ENCODE results near the gene ARID3A. TPM values are rescaled to one million over a fixed set of nuclear protein-coding genes. Genes with fewer than 3 reads are reported as not detected.

The ARID3A gene
- total and polyA plus RNA-seq, 2 of the 13 experiments (the other 11 are each of a cell fraction or from before 2014, with no cell fraction given) = 71.3 to 77.9 TPM

GRCh38 chr19:913080-913748 is 12.6 kb upstream of the ARID3A start, which contains the start of gene R3HDM4:
TSS of gene R3HDM4 (minus strand) at chr19:913219. CDS start at chr19:913157, 62 bp downstream.
- DNase-seq (ENCODE audit: low spot score) (no peak), ATAC-seq (peak; percentile 52), FAIRE-seq (no peak)
- H3K4me2 ChIP-seq (ENCODE audit: low read depth, low read length) = peak within 1 kb of the TSS; percentile 88
- ChIA-PET CTCF (ENCODE audit: low intra/inter-chr PET ratio, low total read pairs) (no interaction called here), POLR2A (no interaction called here)
- H3K9ac ChIP-seq (ENCODE audit: insufficient read depth, low read depth, low read length) = peak within 1 kb of the TSS; percentile 75
- peaks cover 38% of the 10 kb centered on the region for H3K4me1 ChIP-seq (ENCODE audit: insufficient read depth, low read length)
- in situ Hi-C loops (cut with HindIII; ENCODE audit: extremely low pct_ligation_motif_present, low pct_unique_long_range_greater_than_20kb) (no loop called here), intact Hi-C loops (cut with micrococcal nuclease; ENCODE audit: unreplicated experiment) (no loop called here)
- no peaks in the 10 kb centered on the region; the same call in 1 of the 2 replicates for H4K20me1 ChIP-seq (ENCODE audit: insufficient read depth, low read length)
- peak within 1 kb of the TSS; percentile 47 for H3K27ac ChIP-seq (ENCODE audit: extremely low read length, insufficient read depth, low read length)
- 3% methylated on average over 12 of the region's 76 CpGs for WGBS (ENCODE audit: low lambda C conversion rate)
- H3K4me3 ChIP-seq (replicated peaks in 1 of 3; ENCODE audit: insufficient read depth in 1 of 3, low read depth in 2 of 3, low read length in 3 of 3) = peak within 1 kb of the TSS; percentile 86 to 97 (median 90)
- no peak within 1 kb of the TSS for H2AFZ ChIP-seq (ENCODE audit: low read length)
- H3K36me3 ChIP-seq (replicated peaks in 1 of 2; ENCODE audit: control insufficient read depth in 1 of 2, insufficient read depth in 2 of 2, low read length in 2 of 2) = no peaks in the 10 kb centered on the region
- no peaks in the 10 kb centered on the region for H3K9me3 ChIP-seq (ENCODE audit: low read length)
- no TSS peak for BruUV-seq (replicated peaks)
- no peaks in the 10 kb centered on the region; a peak in 1 of 5 replicates for H3K27me3 ChIP-seq (ENCODE audit: control insufficient read depth in 1 of 2, insufficient read depth in 2 of 2, low read length in 2 of 2)
- H3K79me2 ChIP-seq (ENCODE audit: insufficient read depth, low read length) = peaks cover 16% of the 10 kb centered on the region
- peak; percentile 9; the same call in 1 of the 2 replicates for TF ChIP-seq KDM2A (CRISPR knock-in tag; IDR thresholded peaks at IDR 0.05; ENCODE audit: borderline replicate concordance, low read depth)
- TF ChIP-seq ZNF17 (CRISPR knock-in tag; IDR thresholded peaks at IDR 0.05) = no peak
- no peak for TF ChIP-seq SSRP1 (CRISPR knock-in tag; IDR thresholded peaks at IDR 0.05)
- peak; percentile 51; the same call in 1 of the 2 replicates for TF ChIP-seq MTA1 (CRISPR knock-in tag; IDR thresholded peaks at IDR 0.05; ENCODE audit: borderline replicate concordance)
- TF ChIP-seq ZNF343 (CRISPR knock-in tag; IDR thresholded peaks at IDR 0.05) = 0 out of 2 replicates have a peak, but pooled peaks have one; percentile 20
- peak; percentile 85 for TF ChIP-seq PRDM15 (CRISPR knock-in tag; IDR thresholded peaks at IDR 0.05)
- no peak for TF ChIP-seq ZMYM4 (CRISPR knock-in tag; IDR thresholded peaks at IDR 0.05)
- 0 out of 2 replicates have a peak, but pooled peaks have one; percentile 36 for TF ChIP-seq ZNF275 (CRISPR knock-in tag; IDR thresholded peaks at IDR 0.05; ENCODE audit: borderline replicate concordance)
- no peak for TF ChIP-seq TGIF2 (CRISPR knock-in tag; IDR thresholded peaks at IDR 0.05)
- TF ChIP-seq POLR2G (IDR thresholded peaks at IDR 0.05; ENCODE audit: low read depth, low read length) = peak; percentile 60; the same call in 1 of the 2 replicates
- TF ChIP-seq ZMAT3 (CRISPR knock-in tag; conservative IDR thresholded peaks at IDR 0.05) = peak; percentile 71; the same call in 1 of the 2 replicates
- TF ChIP-seq ZSCAN25 (CRISPR knock-in tag; IDR thresholded peaks at IDR 0.05) = 0 out of 2 replicates have a peak, but pooled peaks have one; percentile 48
- 0 out of 2 replicates have a peak, but pooled peaks have one; percentile 47 for TF ChIP-seq ZNF563 (CRISPR knock-in tag; IDR thresholded peaks at IDR 0.05)
- no peak for TF ChIP-seq GTF2F1 (IDR thresholded peaks at IDR 0.05; ENCODE audit: low read length)
- no peak for TF ChIP-seq ZNF235 (CRISPR knock-in tag; IDR thresholded peaks at IDR 0.05; ENCODE audit: borderline replicate concordance)
- TF ChIP-seq ZFX (CRISPR knock-in tag; IDR thresholded peaks at IDR 0.05; ENCODE audit: low read depth) = peak; percentile 70
- TF ChIP-seq SRY (CRISPR knock-in tag; IDR thresholded peaks at IDR 0.05) = no peak
- TF ChIP-seq ZNF224 (CRISPR knock-in tag; IDR thresholded peaks at IDR 0.05) = no peak
- peak; percentile 36 for TF ChIP-seq KDM5B (CRISPR knock-in tag; IDR thresholded peaks at IDR 0.05; ENCODE audit: borderline replicate concordance)
- no peak for TF ChIP-seq NFIB (CRISPR knock-in tag; IDR thresholded peaks at IDR 0.05; ENCODE audit: borderline replicate concordance)
- peak; percentile 34; the same call in 1 of the 2 replicates for TF ChIP-seq MYC (CRISPR knock-in tag; IDR thresholded peaks at IDR 0.05; ENCODE audit: borderline replicate concordance)

Data from HepG2 (cell line).